COLO668 (cell line): ENCODE results near the gene TRABD2A.

Experiments used
- DNase-seq: peaks from one replicate; lab custom pipeline; 2025; ENCODE audit not compliant: unreplicated experiment; lab: John Stamatoyannopoulos, UW

TRABD2A gene

GRCh38 chr2:84851876-84852275 lies 29.0 kb downstream of the TRABD2A start:
- no peak for DNase-seq

GRCh38 chr2:84850471-84850870 lies 30.4 kb downstream of the TRABD2A start:
- DNase-seq = no peak

- DNase-seq = no peak
These were observed 31.5 kb downstream of the TRABD2A start for GRCh38 chr2:84849271-84849952.

- no peak for DNase-seq
These were observed 33.4 kb downstream of the TRABD2A start for GRCh38 chr2:84847326-84848050.

GRCh38 chr2:84846741-84847142 lies 34.1 kb downstream of the TRABD2A start:
- DNase-seq = no peak

- DNase-seq = no peak
These were observed 34.7 kb downstream of the TRABD2A start for GRCh38 chr2:84846041-84846663.

GRCh38 chr2:84844141-84844540 lies 36.7 kb downstream of the TRABD2A start:
- DNase-seq = no peak

- no peak for DNase-seq
These were observed 39.3 kb downstream of the TRABD2A start for GRCh38 chr2:84841577-84841976.

GRCh38 chr2:84840306-84840705 lies 40.6 kb downstream of the TRABD2A start:
- no peak for DNase-seq

GRCh38 chr2:84839851-84840250 lies 41.0 kb downstream of the TRABD2A start:
- DNase-seq = no peak

GRCh38 chr2:84838434-84839145 lies 42.3 kb downstream of the TRABD2A start:
- DNase-seq = no peak

- DNase-seq = no peak
These were observed 44.7 kb downstream of the TRABD2A start for GRCh38 chr2:84836215-84836614.

GRCh38 chr2:84833481-84834150 lies 47.3 kb downstream of the TRABD2A start:
- no peak for DNase-seq

GRCh38 chr2:84832772-84833461 lies 48.0 kb downstream of the TRABD2A start:
- DNase-seq = no peak

- no peak for DNase-seq
These were observed 50.0 kb downstream of the TRABD2A start for GRCh38 chr2:84830758-84831500.

- DNase-seq = no peak
These were observed 50.8 kb downstream of the TRABD2A start for GRCh38 chr2:84830095-84830494.

- no peak for DNase-seq
These were observed 51.2 kb downstream of the TRABD2A start for GRCh38 chr2:84829693-84830092.

- no peak for DNase-seq
These were observed 52.8 kb downstream of the TRABD2A start for GRCh38 chr2:84827978-84828575.

GRCh38 chr2:84823788-84824187 lies 57.1 kb downstream of the TRABD2A start:
- no peak for DNase-seq
